GM19455 (cell line): Measurements from ENCODE around the gene DNMBP.
"Not testable (repeated sequence)": the region's sequence is repeated elsewhere in the genome, so short reads cannot be mapped to it uniquely, and the experiment has no call there.

Source experiments
- ATAC-seq: cut with Tn5 transposase; IDR thresholded peaks from one replicate; pipeline ENCODE4 v1.9.1; 2021; ENCODE audit not compliant: unreplicated experiment

Gene DNMBP

GRCh38 chr10:99952799-99953198 lies 56.9 kb downstream of the DNMBP start:
- ATAC-seq = no peak

GRCh38 chr10:99946051-99946450 lies 63.7 kb downstream of the DNMBP start:
- not testable (repeated sequence) for ATAC-seq

GRCh38 chr10:99945263-99945662 lies 64.5 kb downstream of the DNMBP start:
- ATAC-seq = no peak

- ATAC-seq = no peak
These were observed 64.9 kb downstream of the DNMBP start for GRCh38 chr10:99944860-99945259.

- no peak for ATAC-seq
These were observed 65.8 kb downstream of the DNMBP start for GRCh38 chr10:99943908-99944307.

GRCh38 chr10:99941942-99942820 lies 67.6 kb downstream of the DNMBP start:
- ATAC-seq = no peak

- peak; percentile 76 for ATAC-seq
These were observed 71.2 kb downstream of the DNMBP start for GRCh38 chr10:99938563-99938962.

GRCh38 chr10:99937630-99938029 lies 72.1 kb downstream of the DNMBP start:
- ATAC-seq = no peak

GRCh38 chr10:99932203-99932957 lies 77.4 kb downstream of the DNMBP start:
- ATAC-seq = not testable (repeated sequence)

GRCh38 chr10:99930731-99931550 lies 78.8 kb downstream of the DNMBP start:
- no peak for ATAC-seq

GRCh38 chr10:99929360-99929759 lies 80.4 kb downstream of the DNMBP start:
- ATAC-seq = no peak

- no peak for ATAC-seq
These were observed 81.9 kb downstream of the DNMBP start for GRCh38 chr10:99927721-99928280.

GRCh38 chr10:99926925-99927720 lies 82.6 kb downstream of the DNMBP start:
- no peak for ATAC-seq

GRCh38 chr10:99924451-99925255 lies 85.1 kb downstream of the DNMBP start:
- no peak for ATAC-seq

- no peak for ATAC-seq
These were observed 87.8 kb downstream of the DNMBP start for GRCh38 chr10:99921948-99922347.

GRCh38 chr10:99920901-99921300 lies 88.8 kb downstream of the DNMBP start:
- no peak for ATAC-seq

- ATAC-seq = no peak
These were observed 89.3 kb downstream of the DNMBP start for GRCh38 chr10:99920486-99920885.

GRCh38 chr10:99917963-99918825 lies 91.6 kb downstream of the DNMBP start:
- no peak for ATAC-seq
